Nucleus accumbens (tissue), 56 donors: ENCODE results near the gene ARID1B.

Experiments
- DNase-seq, 56 donors: peaks; one replicate each; lab custom pipeline; 2025; lab: John Stamatoyannopoulos, UW

Gene ARID1B

GRCh38 chr6:157005940-157006339 lies 228.8 kb downstream of the ARID1B start:
- no peak for DNase-seq

GRCh38 chr6:157008568-157008967 lies 231.4 kb downstream of the ARID1B start:
- no peak for DNase-seq

GRCh38 chr6:157012355-157012754 lies 235.2 kb downstream of the ARID1B start:
- no peak for DNase-seq

GRCh38 chr6:157013649-157014304 lies 236.6 kb downstream of the ARID1B start:
- peak in 1 of 56 donors; percentile 1 for DNase-seq

- no peak for DNase-seq
These were observed 237.7 kb downstream of the ARID1B start for GRCh38 chr6:157014871-157015270.

GRCh38 chr6:157017022-157017421 lies 239.8 kb downstream of the ARID1B start:
- no peak for DNase-seq

GRCh38 chr6:157017861-157018260 lies 240.7 kb downstream of the ARID1B start:
- no peak for DNase-seq

GRCh38 chr6:157019115-157019641 lies 242.0 kb downstream of the ARID1B start:
- DNase-seq: no peak

GRCh38 chr6:157019733-157020132 lies 242.6 kb downstream of the ARID1B start:
- no peak for DNase-seq

- DNase-seq: no peak
These were observed 243.2 kb downstream of the ARID1B start for GRCh38 chr6:157020398-157020797.

- DNase-seq: peak in 13 of 56 donors; percentile 42 to 76 (median 68)
These were observed 243.7 kb downstream of the ARID1B start for GRCh38 chr6:157020881-157021343.

GRCh38 chr6:157021344-157021992 lies 244.3 kb downstream of the ARID1B start:
- DNase-seq: peak in 55 of 56 donors; percentile 47 to 94 (median 84)

GRCh38 chr6:157021993-157022740 lies 245.0 kb downstream of the ARID1B start:
- peak in 55 of 56 donors; percentile 58 to 94 (median 88) for DNase-seq

GRCh38 chr6:157023958-157024357 lies 246.8 kb downstream of the ARID1B start:
- DNase-seq: no peak

GRCh38 chr6:157024745-157025144 lies 247.6 kb downstream of the ARID1B start:
- no peak for DNase-seq

GRCh38 chr6:157025437-157025836 lies 248.3 kb downstream of the ARID1B start:
- DNase-seq: no peak

GRCh38 chr6:157029980-157030690 lies 253.0 kb downstream of the ARID1B start:
- DNase-seq: no peak

GRCh38 chr6:157030755-157031154 lies 253.6 kb downstream of the ARID1B start:
- peak in 22 of 56 donors; percentile 1 to 66 (median 36) for DNase-seq

- DNase-seq: no peak
These were observed 255.7 kb downstream of the ARID1B start for GRCh38 chr6:157032923-157033322.

GRCh38 chr6:157033428-157034140 lies 256.4 kb downstream of the ARID1B start:
- no peak for DNase-seq
